DOHH2 (cell line): Measurements from ENCODE around the gene GPC5.

Experiments
- H3F3A ChIP-seq: fragments of 200-600 bp; sonication (generic), shearing (Covaris generic); 2 replicates; pipeline ENCODE4 v1.6.0; 2016; ENCODE audit warnings: antibody characterized with exemption, mild to moderate bottlenecking; ENCODE audit not compliant: control insufficient read depth, insufficient read depth
- H3K27ac ChIP-seq: fragments of 200-600 bp; sonication (generic); 2 replicates; pipeline ENCODE4 v1.5.1; 2014; ENCODE audit warnings: low read depth, mild to moderate bottlenecking, low read length, moderate library complexity
- H3K27me3 ChIP-seq: fragments of 200-600 bp; sonication (generic); 2 replicates; pipeline ENCODE4 v1.6.1; 2014; ENCODE audit warnings: mild to moderate bottlenecking, low read length, mixed read lengths; ENCODE audit not compliant: control insufficient read depth
- H3K36me3 ChIP-seq: fragments of 200-600 bp; sonication (generic); 2 replicates; pipeline ENCODE4 v1.6.1; 2014; ENCODE audit warnings: mild to moderate bottlenecking, low read length, moderate library complexity, mixed read lengths; ENCODE audit not compliant: control insufficient read depth
- H3K4me1 ChIP-seq: fragments of 200-600 bp; sonication (generic); 2 replicates; pipeline ENCODE4 v1.6.1; 2014; ENCODE audit warnings: mild to moderate bottlenecking, low read length, mixed read lengths; ENCODE audit not compliant: control insufficient read depth
- H3K4me2 ChIP-seq: fragments of 200-600 bp; sonication (generic); 2 replicates; pipeline ENCODE4 v1.6.0; 2014; ENCODE audit warnings: mild to moderate bottlenecking, low read length, moderate library complexity
- H3K4me3 ChIP-seq: fragments of 200-600 bp; sonication (generic); 2 replicates; pipeline ENCODE4 v1.5.1; 2014; ENCODE audit warnings: mild to moderate bottlenecking, low read length, mixed read lengths
- H3K79me2 ChIP-seq: fragments of 200-600 bp; sonication (generic); 2 replicates; pipeline ENCODE4 v1.6.1; 2014; ENCODE audit warnings: mild to moderate bottlenecking, low read length, mixed read lengths; ENCODE audit not compliant: control insufficient read depth
- H3K9me2 ChIP-seq: fragments of 200-600 bp; sonication (generic); replicated peaks from 2 replicates; pipeline ENCODE4 v1.6.1; 2014; ENCODE audit warnings: mild to moderate bottlenecking, low read length, mixed read lengths; ENCODE audit not compliant: control insufficient read depth
- H3K9me3 ChIP-seq: fragments of 200-600 bp; sonication (generic); 2 replicates; pipeline ENCODE4 v1.6.1; 2014; ENCODE audit warnings: antibody characterized with exemption, low read length, mixed read lengths; ENCODE audit not compliant: control insufficient read depth, insufficient read depth
- H4K20me1 ChIP-seq: fragments of 200-600 bp; sonication (generic); 2 replicates; pipeline ENCODE4 v1.6.0; 2014; ENCODE audit warnings: low read depth, mild to moderate bottlenecking, antibody characterized with exemption, low read length, moderate library complexity; ENCODE audit not compliant: control insufficient read depth, insufficient read depth
- CTCF ChIP-seq: fragments of 200-600 bp; sonication (generic); IDR thresholded peaks from one replicate; pipeline ENCODE4 v1.5.1; 2014; ENCODE audit warnings: antibody characterized with exemption, mild to moderate bottlenecking, low read depth, low read length; ENCODE audit not compliant: poor library complexity, severe bottlenecking
- EZH2phosphoT487 ChIP-seq: fragments of 200-600 bp; sonication (generic); IDR thresholded peaks from 2 replicates; pipeline ENCODE4 v1.6.1; 2017; ENCODE audit warnings: borderline replicate concordance, mild to moderate bottlenecking, antibody characterized with exemption, low read length, moderate library complexity, mixed read lengths

GPC5 gene

DNA sequence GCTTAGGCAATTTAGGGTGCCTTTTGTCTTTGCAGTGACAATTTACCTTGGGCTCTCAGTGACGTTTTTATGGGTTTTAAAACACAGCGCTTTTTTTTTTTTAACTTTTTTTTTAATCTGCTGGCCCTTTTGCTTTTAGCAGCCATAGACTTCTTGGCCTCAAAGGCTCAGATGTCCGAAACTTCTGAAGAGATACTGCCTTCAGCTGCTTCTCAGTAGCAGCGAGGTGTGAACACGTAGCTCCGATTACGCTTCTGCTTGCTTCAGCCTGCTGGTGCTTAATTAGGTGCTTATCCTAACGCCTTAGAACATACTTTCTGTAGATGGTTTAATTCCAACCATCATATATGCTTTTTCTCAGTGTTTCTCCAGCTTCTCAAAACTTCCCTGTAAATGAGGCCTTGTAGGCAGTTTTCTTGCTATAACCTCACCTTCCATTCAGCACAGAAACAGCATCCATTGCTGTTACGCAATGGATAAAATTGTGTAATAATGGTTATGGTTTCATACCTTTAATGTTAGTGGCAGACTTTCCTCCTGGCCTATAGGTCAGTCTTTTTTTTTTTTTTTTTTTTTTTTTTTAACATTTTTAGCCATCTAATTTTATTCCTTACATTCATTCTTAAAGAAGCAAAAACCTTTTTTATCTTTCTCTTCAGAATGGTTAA lies 723.9 kb downstream of the GPC5 start:
- Histone ChIP-seq H3K9me3 (no peaks in the 10 kb centered on the region), H3K4me1 (no peaks in the 10 kb centered on the region), H3K9me2 (no peaks in the 10 kb centered on the region), H3F3A (no peaks in the 10 kb centered on the region), H3K27ac (no peak overlapping the region), H3K4me3 (no peak overlapping the region), H3K79me2 (no peaks in the 10 kb centered on the region), H4K20me1 (no peaks in the 10 kb centered on the region), H3K27me3 (no peaks in the 10 kb centered on the region), H3K36me3 (no peaks in the 10 kb centered on the region), H3K4me2 (no peak overlapping the region)
- TF ChIP-seq CTCF (no peak), EZH2phosphoT487 (no peak)

- no peaks in the 10 kb centered on the region for H4K20me1 ChIP-seq
- no peaks in the 10 kb centered on the region for H3F3A ChIP-seq
- H3K27me3 ChIP-seq: no peaks in the 10 kb centered on the region
- H3K9me2 ChIP-seq: no peaks in the 10 kb centered on the region
- H3K4me2 ChIP-seq: no peak overlapping the region
- no peaks in the 10 kb centered on the region for H3K9me3 ChIP-seq
- H3K27ac ChIP-seq: no peak overlapping the region
- TF ChIP-seq CTCF (no peak), EZH2phosphoT487 (no peak)
- H3K4me1 ChIP-seq: no peaks in the 10 kb centered on the region
- no peaks in the 10 kb centered on the region for H3K79me2 ChIP-seq
- no peak overlapping the region for H3K4me3 ChIP-seq
- no peaks in the 10 kb centered on the region for H3K36me3 ChIP-seq
Observed at GRCh38 chr13:92126399-92126798, 728.0 kb downstream of the GPC5 start.

DNA sequence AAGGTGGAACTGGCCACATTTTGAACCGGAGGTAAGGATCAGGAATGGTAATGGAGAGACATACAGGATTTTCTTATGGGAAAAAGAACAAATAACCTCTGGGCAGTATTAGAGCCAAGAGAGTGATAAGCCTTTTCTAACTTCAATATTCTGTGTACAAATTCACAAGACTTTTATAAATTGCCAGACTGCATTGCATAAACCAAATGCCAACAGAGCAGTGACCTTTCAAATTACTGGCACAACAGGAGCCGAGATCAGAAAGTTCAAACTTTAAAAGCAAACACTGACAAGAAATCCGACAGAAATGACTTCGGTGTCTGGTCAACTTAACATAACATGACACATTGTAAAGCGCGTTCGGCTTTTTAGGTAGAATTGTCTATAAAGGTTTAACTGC lies 737.1 kb downstream of the GPC5 start:
- Histone ChIP-seq H3K36me3 (no peaks in the 10 kb centered on the region), H4K20me1 (no peaks in the 10 kb centered on the region), H3K4me1 (no peaks in the 10 kb centered on the region), H3K4me2 (no peak overlapping the region), H3K9me3 (no peaks in the 10 kb centered on the region), H3K27ac (no peak overlapping the region), H3K9me2 (no peaks in the 10 kb centered on the region), H3F3A (no peaks in the 10 kb centered on the region), H3K27me3 (no peaks in the 10 kb centered on the region), H3K79me2 (no peaks in the 10 kb centered on the region), H3K4me3 (no peak overlapping the region)
- no peak for TF ChIP-seq CTCF
- no peak for TF ChIP-seq EZH2phosphoT487
